SK-N-SH treated with all-trans-retinoic acid at 6 μM for 48 hours (cell line): ENCODE data around the gene RNF144A.

Experiments used
- ARNTL ChIP-seq: fragments of 450-650 bp; formaldehyde crosslinking; IDR thresholded peaks from 2 replicates; pipeline ENCODE4 v1.5.0; 2020; ENCODE audit warnings: low read depth, mild to moderate bottlenecking, moderate library complexity, borderline replicate concordance
- BACH2 ChIP-seq: fragments of 250-450 bp; sonication (Bioruptor Pico); IDR thresholded peaks from 2 replicates; pipeline ENCODE4 v1.9.0; 2021; ENCODE audit warnings: mild to moderate bottlenecking, borderline replicate concordance
- ISL1 ChIP-seq: fragments of 250-450 bp; sonication (Bioruptor Pico); IDR thresholded peaks from 2 replicates; pipeline ENCODE4 v2.1.2; 2022; ENCODE audit warnings: mild to moderate bottlenecking, moderate library complexity
- PPARA ChIP-seq: fragments of 250-450 bp; sonication (Bioruptor Pico); IDR thresholded peaks from 2 replicates; pipeline ENCODE4 v1.5.0; 2020; ENCODE audit warnings: mild to moderate bottlenecking, borderline replicate concordance
- RARB ChIP-seq: fragments of 250-450 bp; sonication (Bioruptor Pico); IDR thresholded peaks from 2 replicates; pipeline ENCODE4 v1.8.0; 2021; ENCODE audit warnings: mild to moderate bottlenecking, moderate library complexity
- SNAI2 ChIP-seq: fragments of 250-450 bp; sonication (Bioruptor Pico); IDR thresholded peaks from 2 replicates; pipeline ENCODE4 v1.5.0; 2020; ENCODE audit warnings: mild to moderate bottlenecking, moderate library complexity
- ZNF565 ChIP-seq: fragments of 450-650 bp; formaldehyde crosslinking; conservative IDR thresholded peaks from 2 replicates; pipeline ENCODE4 v1.5.0; 2020; ENCODE audit warnings: low read depth, mild to moderate bottlenecking, moderate library complexity
- ZNF70 ChIP-seq: fragments of 450-650 bp; formaldehyde crosslinking; IDR thresholded peaks from 2 replicates; pipeline ENCODE4 v1.5.0; 2020; ENCODE audit warnings: mild to moderate bottlenecking, moderate library complexity
- ZNF8 ChIP-seq: fragments of 450-650 bp; formaldehyde crosslinking; IDR thresholded peaks from 2 replicates; pipeline ENCODE4 v1.5.0; 2020; ENCODE audit warnings: mild to moderate bottlenecking, moderate library complexity
- TF ChIP-seq, protein P1 (sequence below): fragments of 250-450 bp; sonication (Bioruptor Pico); IDR thresholded peaks from 2 replicates; pipeline ENCODE4 v1.8.0; 2020; ENCODE audit warnings: mild to moderate bottlenecking, moderate library complexity, borderline replicate concordance
- TF ChIP-seq, protein P2 (sequence below): fragments of 250-450 bp; sonication (Bioruptor Pico); IDR thresholded peaks from 2 replicates; pipeline ENCODE4 v1.5.1; 2021; ENCODE audit warnings: mild to moderate bottlenecking, moderate library complexity

DNA sequence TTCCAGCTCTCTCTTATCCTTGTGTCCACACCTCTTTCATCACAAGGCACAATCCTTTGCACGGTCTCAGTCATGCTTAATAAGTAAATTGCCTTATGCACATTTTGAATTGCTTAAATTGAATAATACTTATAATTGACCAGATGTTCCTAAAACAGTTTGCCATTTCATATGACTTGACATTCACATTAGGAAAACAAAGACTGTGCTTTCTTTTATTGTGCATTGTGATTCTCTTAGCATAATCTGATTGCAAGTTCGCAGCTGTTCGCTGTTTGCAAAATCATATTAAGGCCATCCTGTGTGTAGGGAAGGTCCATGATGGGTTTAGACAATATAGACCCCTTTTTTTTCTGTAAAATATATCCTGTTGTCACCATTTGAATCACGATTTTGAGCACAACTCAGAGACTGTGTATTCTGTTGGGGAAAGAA, 75.6 kb downstream of the RNF144A start:
- TF ChIP-seq, protein P1, sequence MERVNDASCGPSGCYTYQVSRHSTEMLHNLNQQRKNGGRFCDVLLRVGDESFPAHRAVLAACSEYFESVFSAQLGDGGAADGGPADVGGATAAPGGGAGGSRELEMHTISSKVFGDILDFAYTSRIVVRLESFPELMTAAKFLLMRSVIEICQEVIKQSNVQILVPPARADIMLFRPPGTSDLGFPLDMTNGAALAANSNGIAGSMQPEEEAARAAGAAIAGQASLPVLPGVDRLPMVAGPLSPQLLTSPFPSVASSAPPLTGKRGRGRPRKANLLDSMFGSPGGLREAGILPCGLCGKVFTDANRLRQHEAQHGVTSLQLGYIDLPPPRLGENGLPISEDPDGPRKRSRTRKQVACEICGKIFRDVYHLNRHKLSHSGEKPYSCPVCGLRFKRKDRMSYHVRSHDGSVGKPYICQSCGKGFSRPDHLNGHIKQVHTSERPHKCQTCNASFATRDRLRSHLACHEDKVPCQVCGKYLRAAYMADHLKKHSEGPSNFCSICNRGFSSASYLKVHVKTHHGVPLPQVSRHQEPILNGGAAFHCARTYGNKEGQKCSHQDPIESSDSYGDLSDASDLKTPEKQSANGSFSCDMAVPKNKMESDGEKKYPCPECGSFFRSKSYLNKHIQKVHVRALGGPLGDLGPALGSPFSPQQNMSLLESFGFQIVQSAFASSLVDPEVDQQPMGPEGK (CRISPR knock-in tag), result no peak
- TF ChIP-seq ZNF8 (CRISPR knock-in tag), result peak; percentile 61
- TF ChIP-seq BACH2 (CRISPR knock-in tag), result no peak
- TF ChIP-seq ZNF565 (CRISPR knock-in tag), result no peak
- no peak for TF ChIP-seq SNAI2
- no peak; the same call in 1 of the 2 replicates for TF ChIP-seq ZNF70 (CRISPR knock-in tag)
- TF ChIP-seq, protein P2, sequence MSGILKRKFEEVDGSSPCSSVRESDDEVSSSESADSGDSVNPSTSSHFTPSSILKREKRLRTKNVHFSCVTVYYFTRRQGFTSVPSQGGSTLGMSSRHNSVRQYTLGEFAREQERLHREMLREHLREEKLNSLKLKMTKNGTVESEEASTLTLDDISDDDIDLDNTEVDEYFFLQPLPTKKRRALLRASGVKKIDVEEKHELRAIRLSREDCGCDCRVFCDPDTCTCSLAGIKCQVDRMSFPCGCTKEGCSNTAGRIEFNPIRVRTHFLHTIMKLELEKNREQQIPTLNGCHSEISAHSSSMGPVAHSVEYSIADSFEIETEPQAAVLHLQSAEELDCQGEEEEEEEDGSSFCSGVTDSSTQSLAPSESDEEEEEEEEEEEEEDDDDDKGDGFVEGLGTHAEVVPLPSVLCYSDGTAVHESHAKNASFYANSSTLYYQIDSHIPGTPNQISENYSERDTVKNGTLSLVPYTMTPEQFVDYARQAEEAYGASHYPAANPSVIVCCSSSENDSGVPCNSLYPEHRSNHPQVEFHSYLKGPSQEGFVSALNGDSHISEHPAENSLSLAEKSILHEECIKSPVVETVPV (CRISPR knock-in tag), result no peak; the same call in 1 of the 2 replicates
- TF ChIP-seq ISL1 (CRISPR knock-in tag), result peak; percentile 55
- no peak for TF ChIP-seq ARNTL (CRISPR knock-in tag)
- TF ChIP-seq PPARA (CRISPR knock-in tag), result 0 out of 2 replicates have a peak, but pooled peaks have one; percentile 18
- no peak for TF ChIP-seq RARB
